Suppressor macrophage treated with lipopolysaccharide for 4 hours (primary cell): ENCODE data around the gene MUTYH.
"Not testable (repeated sequence)": the region's sequence is repeated elsewhere in the genome, so short reads cannot be mapped to it uniquely, and the experiment has no call there.

Experiments
- DNase-seq: peaks from one replicate; pipeline ENCODE4 v3.0.0-alpha.2; 2020

Gene MUTYH

DNA sequence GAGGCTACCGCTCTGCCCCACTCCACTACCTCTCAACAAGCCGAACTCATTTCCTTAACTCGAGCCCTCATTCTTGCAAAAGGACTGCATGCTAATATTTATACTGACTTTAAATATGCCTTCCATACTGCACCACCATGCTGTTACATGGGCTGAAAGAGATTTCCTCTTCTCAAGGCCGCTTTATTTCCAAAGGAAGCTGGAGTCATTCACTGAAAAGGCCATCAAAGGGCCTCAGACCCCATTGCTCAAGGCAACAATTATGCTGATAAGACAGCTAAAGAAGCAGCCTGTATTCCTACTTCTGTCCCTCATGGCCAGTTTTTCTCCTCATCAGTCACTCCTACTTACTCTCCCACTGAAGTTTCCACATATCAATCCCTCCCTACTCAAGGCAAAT, 20.5 kb downstream of the MUTYH start:
- DNase-seq = no peak

DNA sequence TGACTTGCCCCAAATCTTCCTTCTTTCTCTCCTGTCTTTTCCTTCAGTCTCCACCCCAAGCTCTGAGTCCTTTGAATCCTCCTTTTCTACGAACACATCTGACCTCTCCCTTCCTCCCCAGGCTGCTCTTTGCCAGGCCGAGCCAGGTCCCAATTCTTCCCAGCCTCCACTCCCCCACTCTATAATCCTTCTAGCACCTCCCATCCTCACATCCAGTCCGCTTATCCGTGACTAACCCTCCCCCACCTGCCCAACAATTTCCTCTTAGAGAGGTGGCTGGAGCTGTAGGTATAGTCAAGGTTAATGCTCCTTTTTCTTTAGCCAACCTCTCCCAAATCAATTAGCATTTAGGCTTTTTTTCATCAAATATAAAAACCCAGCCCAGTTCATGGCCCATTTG, 23.1 kb downstream of the MUTYH start:
- DNase-seq = no peak

DNA sequence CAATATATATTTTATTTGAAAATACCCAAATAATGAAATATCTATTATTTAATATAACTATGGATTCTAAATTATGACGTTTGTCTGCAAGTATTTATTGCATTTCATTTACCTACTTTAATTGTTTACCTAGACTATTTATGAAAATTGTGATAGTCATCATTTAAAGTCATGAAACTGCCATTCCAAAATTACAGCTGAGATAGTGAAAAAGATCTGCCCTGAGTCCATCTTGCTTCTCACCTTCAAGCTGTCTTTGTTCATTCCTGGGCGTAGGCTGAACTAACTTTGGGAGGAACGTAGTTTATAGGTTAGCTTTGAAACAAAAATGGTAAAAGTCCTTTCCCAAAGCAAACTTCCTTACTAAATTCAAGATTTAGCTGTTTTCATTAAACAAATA, 26.0 kb downstream of the MUTYH start:
- no peak for DNase-seq

DNA sequence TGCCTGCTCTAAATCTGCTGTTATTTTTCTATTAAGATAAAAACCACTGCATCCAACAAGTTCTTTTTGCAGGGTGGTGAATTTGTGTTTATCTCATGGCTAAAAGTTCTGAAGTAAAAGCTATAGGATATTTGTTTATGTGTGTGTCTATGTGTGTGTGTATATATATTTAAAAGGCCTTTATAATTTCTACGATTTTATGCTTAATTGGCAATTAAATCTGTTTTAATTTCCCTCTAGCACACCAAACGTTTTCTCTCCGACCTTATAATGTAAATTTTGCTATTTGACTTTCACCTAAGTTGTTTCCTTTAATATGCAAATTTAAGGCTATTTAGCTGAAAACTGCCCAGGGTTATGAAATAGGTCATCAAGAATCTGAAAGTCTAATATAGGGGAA, 33.3 kb downstream of the MUTYH start:
- DNase-seq = no peak

DNA sequence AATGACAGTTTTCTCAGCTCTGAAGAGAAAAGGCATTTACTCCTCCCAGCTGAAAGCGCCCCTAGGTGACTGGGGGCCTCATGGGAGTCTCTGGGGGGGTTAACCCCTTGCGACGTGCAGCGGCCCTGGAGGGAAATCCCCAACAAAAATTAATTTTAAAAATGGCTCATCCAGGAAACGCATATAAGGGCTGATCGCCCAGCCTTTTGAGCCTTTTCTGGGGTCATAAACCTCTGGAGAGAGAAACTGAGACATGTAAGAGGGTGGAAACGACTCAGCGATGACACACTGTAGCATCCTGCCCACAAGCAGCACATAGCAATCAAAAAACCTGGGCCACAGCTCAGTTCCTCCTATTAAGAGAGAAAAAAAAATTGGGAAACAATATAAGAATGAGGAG, 33.9 kb downstream of the MUTYH start:
- no peak for DNase-seq

DNA sequence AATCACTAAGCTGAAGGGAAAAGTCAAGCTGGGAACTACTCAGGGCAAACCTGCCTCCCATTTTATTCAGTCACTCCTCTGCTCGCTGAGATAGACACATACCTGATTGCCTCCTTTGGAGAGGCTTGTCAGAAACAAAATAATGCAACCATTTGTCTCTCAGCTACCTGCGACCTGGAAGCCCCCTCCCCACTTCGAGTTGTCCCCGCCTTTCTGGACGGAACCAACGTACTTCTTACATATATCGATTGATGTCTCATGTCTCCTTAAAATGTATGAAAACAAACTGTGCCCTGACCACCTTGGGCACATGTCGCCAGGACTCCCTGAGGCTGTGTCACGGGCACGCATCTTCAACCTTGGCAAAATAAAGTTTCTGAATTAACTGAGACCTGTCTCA, 35.0 kb downstream of the MUTYH start:
- DNase-seq = no peak

DNA sequence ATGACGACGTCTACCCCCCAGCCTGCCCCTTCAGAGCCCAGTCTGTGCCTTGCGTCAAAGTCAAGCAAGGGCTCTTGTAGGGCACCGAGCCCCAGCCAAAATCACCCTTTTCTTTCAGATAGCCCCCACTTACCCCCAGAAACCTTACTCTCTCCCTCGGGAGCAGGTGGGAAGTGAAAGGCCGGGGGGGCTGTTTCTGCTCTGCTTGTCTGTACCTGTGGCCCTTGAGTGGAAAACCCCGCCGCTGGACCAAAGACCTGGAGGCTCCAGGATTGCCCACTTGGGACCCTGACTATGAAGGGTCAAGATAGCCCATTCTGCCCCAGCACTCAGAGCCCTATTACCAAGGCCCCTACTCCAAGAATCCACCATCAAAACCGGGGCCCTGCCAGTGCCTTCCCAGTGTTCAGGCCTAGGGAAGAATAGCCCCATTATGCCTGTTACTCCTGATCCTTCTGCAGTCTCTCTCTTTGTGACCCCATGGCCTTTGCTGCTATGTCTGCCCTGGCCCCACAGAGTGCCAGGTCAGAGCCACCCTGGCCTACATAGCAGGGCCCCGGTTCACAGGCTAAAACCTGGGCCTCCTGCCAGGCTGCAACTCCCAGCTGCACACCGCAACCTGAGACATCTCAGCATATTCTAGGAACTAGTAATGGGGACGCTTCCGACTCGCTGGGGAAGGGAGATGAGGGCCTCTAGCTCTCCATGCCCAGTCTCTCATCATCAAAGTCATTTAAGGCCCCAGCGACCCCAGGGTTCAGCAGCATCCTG, 35.7 kb downstream of the MUTYH start:
- no peak for DNase-seq

DNA sequence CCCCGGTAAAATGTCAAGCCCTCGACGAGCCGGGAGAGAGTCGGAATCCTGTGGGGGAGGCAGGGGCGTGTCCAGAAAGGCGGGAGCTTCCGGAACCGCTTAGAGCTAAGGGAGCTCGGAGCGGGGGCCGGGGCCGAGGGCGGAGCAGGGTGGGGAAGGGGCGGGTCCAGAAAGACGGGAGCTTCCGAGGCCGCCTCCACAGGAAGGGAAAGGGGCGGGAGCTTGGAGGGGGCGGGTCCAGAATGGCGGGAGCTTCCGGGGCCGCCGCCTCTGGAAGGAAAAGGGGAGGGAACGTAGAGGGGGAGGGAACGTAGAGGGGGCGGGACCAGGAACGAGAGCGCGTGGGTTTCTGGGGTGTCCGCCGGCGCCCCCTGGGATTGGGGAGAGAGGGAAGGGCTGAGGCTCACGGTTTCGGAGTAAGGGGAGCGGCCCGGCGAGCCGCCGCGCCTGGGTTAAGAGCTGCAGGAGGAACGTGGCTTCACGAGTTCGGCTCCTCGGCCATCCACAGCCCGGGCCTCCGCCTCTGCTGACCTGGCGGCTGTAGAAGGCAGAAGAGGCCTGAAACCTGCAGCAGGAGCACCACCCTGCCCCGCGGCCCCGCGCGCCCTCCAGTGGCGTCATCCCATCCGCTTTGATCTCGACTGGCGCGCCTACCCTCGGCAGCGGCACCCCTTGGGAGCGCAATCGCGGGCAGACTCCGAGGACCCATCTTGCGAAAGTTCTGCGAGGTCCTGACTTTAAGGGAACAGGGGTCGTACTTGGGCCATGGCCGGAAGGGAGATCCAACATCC, 36.5 kb downstream of the MUTYH start:
- peak; percentile 99 for DNase-seq

DNA sequence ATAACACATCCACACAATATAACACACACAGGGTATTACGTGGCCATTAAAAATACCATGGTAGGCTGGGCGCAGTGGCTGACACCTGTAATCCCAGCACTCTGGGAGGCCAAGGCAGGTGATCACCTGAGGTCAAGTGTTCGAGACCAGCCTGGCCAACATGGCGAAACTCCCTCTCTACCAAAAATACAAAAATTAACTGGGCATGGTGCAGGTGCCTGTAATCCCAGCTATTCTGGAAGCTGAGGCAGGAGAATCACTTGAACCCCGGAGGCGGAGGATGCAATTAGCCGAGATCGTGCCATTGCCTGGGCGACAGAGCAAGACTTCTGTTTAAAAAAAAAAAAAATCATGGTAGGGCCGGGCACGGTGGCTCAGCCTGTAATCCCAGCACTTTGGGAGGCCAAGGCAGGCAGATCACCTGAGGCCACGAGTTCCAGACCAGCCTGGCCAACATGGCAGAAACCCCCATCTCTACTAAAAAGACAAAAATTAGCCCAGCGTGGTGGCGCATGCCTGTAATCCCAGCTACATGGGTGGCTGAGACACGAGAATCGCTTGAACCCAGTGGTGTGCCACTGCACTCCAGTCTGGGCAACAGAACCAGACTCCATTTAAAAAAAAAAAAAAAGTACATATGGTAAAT, 37.6 kb downstream of the MUTYH start:
- DNase-seq = no peak

DNA sequence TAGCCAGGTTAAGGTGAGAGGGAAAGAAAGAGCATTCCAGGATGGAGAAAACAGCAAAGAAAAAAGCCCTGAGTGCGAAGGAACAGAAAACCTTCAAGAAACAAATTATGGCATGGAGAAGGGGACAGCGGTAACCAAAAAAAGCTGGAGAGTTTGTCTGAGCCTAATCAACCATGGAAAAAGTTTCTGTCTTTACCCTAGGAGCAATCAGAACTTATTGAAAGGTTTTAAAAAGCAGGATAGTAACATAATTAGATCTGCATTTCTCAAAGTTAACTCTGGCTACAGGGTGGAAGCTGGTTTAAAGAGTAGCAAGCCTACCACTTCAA, 39.6 kb downstream of the MUTYH start:
- DNase-seq = no peak

DNA sequence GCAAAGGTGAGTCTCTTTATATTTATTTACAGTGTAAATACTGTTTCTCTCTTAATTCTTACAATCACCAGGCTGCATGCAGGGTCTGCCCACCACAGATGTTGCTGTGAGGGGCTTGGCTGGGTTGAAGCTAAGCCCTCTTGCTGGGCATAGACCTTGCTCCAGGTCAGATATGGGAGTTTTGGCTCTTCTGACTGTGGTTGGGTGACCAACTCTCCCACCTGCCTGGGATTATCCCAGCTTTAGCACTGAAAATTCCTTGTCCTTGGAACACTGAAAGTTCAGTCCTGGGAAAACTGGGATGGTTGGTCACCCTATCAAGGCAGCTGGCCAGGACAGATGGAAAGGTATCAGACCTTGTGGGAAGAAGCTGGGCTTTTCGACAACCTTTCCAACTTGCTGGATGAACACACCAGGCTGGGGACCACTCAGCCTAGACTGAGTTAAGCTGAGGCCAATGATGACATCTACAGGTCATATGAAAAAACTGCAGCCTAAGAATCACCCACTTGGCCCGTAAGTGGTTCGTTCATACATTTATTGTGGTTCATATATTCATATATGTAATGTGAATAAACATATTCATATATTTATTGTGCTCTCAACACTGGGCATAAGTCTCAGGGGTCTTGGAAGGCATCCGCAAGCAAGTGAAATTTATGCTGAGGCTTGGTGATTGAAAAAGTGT, 40.1 kb downstream of the MUTYH start:
- peak; percentile 78 for DNase-seq

DNA sequence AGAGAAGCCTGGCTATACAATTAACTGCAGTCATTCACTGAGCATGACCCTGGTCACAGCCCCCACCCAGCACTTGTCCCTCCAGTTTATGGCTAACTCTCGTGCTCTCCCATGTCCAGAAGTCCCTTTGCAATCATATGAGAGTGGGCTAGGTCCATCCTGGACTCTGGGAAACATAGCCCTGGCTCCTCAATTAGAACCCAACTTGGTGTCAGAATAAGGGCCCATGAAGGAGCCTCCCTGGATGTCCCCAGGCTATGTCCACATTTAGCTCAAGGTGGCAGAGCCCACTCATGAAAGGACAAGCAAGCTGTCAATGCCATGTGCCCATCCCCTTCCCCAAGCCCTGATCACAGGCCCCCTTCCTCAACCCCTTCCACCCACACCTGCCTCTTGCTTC, 40.9 kb downstream of the MUTYH start:
- no peak for DNase-seq

DNA sequence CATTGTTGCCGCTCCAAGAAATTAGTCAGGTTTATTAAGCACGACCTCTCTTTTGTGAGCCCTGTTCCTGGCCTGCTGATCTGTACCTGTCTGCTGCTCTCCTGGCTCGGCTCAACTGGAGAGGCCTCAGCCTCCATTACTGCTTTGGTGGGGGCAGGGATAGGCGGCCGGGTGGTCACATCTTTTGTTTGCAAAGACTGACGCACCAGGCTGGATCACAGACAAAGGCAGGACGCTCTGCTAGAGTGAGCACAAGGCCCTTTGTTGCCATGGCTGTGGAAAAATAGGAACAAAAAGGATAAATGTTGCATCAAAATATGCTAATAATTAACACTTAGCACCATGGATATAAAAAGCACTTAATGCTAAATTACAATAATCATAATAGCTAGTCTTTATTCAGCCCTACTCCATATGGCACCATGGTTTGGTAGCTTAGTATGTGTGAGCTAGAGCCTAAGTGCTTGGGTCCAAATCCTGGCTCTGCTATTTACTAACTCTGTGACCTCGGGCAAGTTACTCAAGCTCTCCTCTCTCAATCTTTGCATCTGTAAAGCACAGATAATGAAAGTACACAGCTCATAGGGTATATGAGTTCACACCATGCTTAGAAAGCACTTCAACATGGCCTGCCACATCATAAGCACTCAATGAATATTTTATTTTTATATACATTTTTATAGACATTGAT, 42.4 kb downstream of the MUTYH start:
- DNase-seq = no peak

DNA sequence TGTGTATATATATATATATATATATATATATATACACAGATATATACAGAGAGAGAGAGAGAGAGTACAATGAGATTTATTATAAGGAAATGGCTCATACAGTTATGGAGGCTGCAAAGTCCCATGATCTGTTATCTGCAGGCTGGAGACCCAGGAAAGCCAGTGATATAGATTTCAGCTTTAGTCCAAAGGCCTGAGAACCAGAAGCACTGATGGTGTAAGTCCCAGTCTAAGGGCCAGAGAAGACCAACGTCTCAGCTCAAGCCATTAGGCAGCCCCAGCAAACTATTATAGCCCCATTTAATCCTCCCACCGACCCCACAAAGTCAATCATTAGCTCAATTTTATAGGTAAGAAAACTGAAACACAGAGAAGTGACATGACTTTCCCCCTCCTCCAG, 48.5 kb downstream of the MUTYH start:
- no peak for DNase-seq

DNA sequence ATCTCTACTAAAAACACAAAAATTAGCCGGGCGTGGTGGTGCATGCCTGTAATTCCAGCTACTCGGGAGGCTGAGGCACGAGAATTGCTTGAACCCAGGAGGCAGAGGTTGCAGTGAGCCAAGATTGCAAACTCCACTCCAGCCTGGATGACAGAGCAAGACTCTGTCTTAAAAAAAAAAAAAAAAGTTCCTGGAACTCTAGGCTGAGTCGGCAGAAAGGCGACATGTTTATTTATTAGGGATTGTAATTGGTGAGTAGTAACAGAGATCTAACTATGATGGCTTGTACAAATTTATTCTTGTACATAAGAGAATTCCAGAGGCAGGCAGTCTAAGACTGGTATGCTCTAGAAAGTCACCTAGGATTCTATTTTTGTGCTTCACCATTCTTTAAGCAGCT, 49.2 kb downstream of the MUTYH start:
- not testable (repeated sequence) for DNase-seq

DNA sequence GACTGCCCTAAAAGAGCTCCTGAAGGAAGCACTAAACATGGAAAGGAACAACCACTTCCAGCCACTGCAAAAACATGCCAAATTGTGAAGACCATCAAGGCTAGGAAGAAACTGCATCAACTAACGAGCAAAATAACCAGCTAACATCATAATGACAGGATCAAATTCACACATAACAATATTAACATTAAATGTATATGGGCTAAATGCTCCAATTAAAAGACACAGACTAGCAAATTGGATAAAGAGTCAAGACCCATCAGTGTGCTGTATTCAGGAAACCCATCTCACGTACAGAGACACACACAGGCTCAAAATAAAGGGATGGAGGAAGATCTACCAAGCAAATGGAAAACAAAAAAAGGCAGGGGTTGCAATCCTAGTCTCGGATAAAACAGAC, 53.7 kb downstream of the MUTYH start:
- DNase-seq = not testable (repeated sequence)

DNA sequence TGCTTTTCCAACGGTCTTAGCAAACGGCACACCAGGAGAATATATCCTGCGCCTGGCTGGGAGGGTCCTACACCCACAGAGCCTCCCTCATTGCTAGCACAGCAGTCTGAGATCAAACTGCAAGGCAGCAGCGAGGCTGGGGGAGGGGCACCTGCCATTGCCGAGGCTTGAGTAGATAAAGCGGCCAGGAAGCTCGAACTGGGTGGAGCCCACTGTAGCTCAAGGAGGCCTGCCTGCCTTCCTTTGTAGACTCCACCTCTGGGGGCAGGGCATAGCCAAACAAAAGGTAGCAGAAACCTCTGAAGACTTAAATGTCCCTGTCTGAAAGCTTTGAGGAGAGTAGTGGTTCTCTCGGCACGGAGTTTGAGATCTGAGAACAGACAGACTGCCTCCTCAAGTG, 55.4 kb downstream of the MUTYH start:
- not testable (repeated sequence) for DNase-seq

DNA sequence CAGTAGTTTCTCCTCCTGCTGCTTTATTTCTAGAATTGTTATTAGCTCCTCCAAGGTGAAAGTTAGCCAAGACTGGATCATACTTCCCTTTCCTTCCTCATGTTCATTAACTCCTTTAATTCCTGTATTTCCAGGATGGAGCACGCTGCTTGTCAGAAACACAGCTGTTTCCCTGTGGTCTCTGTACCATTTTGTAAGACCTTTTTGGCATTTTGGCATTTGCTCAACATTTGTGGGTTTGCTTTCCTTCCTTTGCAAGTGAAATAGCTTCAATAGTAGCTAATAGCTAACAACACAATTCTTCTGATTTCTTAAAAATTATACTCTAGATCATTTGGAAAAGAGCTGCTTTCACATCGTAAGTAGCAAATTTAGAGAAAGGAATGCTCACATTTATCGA, 57.9 kb downstream of the MUTYH start:
- no peak for DNase-seq
